Renal cortical epithelial cell (primary cell): ENCODE results near the gene CCDC86. TPM values are rescaled to one million over a fixed set of nuclear protein-coding genes. Genes with fewer than 3 reads are reported as not detected.

Experiments
- DNase-seq: peaks from one replicate; pipeline ENCODE4 v3.0.0-alpha.2; 2011; ENCODE audit warnings: low read depth
- total RNA-seq: library from RNA; depleted of rRNA; stranded (reverse); fragments of >200 nt; gene quantifications from 2 replicates; pipeline ENCODE4 v1.2.3, GENCODE V29; 2014

CCDC86 gene
- total RNA-seq, 1 donor from 2014 or later, result 21.2 TPM

DNA sequence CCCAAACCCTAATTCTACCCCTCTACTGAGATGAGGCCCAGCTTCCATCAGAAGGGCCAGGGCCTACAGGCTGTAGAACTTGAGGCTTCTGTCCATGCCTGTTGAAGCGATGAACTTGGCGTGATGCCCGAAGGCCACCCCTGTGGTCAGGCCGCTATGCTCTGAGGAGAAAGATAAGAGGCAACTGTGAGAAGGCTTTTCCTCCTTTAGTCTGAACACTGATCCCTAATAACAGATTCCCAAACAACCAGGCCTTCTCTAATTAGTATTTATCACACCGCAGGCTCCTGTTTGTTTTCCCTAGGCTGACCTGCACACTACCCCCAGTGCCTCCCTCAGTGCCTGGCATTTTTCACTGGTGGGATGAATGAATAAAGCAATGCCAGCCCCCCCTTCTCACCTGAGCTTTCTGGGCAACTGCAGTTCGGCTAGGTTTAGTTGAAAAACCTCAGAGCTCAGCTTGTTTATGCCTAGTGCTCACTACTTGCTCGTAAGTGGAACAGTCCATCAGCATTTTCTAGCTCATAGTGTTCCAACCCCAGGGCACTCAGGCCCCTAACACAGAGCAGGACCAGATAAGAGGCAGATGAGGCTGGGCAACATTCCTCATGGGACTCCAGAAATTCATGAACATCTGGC lies 49.3 kb downstream of the CCDC86 start:
- DNase-seq, result no peak

DNA sequence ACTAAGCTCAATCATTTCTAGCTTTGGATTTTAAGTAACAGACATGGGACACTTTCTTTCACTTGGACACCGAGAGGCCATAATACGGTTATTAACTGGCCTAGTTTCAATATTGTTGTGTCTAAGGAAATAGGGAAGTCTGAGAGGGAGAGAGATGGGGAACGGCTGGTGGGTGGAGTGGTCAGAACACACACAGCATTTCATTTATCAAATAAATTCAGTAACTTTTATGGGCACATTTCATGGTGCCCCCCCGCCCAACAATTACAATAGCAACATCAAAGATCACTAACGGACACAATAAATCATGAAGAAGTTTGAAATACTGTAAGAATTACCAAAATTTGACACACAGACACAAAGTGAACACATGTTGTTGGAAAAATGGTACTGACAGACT lies 53.8 kb downstream of the CCDC86 start:
- DNase-seq, result no peak

DNA sequence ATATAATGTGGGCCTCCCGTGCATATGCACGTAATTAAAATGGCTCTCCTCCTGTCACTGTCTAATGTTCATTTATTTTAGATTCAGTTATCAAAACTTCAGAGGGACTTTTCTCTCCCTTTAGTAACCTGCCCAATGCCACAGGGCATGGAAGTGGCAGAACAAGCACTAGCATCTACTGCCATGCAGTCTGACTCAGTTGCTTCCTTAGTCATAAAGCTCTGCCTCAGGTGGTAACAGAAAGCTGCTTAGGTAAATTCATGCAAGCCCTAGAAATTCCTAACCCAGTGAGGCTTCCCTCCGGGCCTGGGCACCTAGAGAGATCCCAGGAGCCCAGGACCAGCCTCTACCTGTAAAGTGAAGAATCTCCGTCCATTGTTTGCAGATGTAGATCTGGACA lies 55.6 kb downstream of the CCDC86 start:
- no peak for DNase-seq

DNA sequence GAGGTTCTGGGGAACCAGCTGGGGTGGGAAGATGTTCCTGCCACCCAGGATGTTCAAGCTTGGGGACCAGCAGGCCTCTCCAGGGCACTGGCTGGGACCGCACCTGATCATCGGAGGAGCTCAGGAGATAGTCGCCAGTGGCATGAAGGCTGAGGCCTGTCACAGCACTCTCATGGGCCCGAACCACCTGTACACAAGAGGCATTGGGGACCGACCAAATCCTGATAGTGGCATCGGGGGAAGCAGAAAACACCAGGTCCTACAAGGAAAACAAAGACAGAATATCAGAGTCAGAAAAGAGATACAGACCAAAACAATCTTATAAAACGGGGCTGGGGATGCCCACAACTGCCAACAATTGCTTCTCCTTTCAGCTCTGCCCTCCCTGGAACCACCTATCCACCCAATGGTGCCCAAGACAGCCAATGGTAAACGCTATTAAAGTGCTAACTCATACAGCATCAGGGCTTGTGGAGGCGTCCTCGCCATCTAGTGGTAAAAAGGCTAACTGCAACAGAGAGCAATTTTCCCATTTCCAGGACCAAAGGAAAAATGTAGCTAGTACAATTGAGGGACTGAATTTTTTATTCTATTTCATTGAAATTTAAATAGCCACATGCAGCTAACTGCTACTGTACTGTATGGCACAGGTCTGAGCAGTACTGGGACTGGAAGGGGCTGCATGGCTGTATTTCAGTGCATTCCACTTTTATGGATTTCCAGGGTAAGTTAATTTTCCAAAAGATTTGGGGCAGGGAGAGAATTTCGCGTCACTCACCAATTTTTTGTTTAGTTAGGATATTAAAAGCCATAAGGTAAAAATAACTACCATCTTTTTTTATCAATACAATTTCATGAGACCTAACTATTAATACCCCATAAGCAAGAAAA lies 57.4 kb downstream of the CCDC86 start:
- DNase-seq, result peak; percentile 62

- no peak for DNase-seq
Observed at GRCh38 chr11:60899977-60900376, 58.1 kb downstream of the CCDC86 start.

Other genes with a start within 250 kb of the CCDC86 start
- not detected in 2 replicates for gene MS4A8, start 142.5 kb upstream of the CCDC86 start, total RNA-seq
- gene MS4A18, start 117.4 kb upstream of the CCDC86 start, total RNA-seq, result not detected in 2 replicates
- not detected in 2 replicates for gene MS4A15, start 85.2 kb upstream of the CCDC86 start, total RNA-seq
- not detected in 2 replicates for gene MS4A10, start 56.8 kb upstream of the CCDC86 start, total RNA-seq
- gene PTGDR2, start 13.8 kb downstream of the CCDC86 start, total RNA-seq, result not detected in 2 replicates
- gene ZP1, start 25.4 kb downstream of the CCDC86 start, total RNA-seq, result not detected in 2 replicates
- gene PRPF19, start 64.5 kb downstream of the CCDC86 start, total RNA-seq, result 32.6 and 49.8 TPM in 2 replicates
- gene TMEM109, start 72.0 kb downstream of the CCDC86 start, total RNA-seq, result 18.6 and 37.7 TPM in 2 replicates
- 137 and 213 TPM in 2 replicates for gene TMEM132A, start 82.3 kb downstream of the CCDC86 start, total RNA-seq
- gene SLC15A3, start 110.1 kb downstream of the CCDC86 start, total RNA-seq, result 0.89 and 5.9 TPM in 2 replicates
- not detected in 2 replicates for gene CD6, start 129.6 kb downstream of the CCDC86 start, total RNA-seq